Left hindlimb (tissue), 1 donor: ENCODE data around the gene FBXL7.

Experiments used
- DNase-seq: peaks from one replicate; pipeline ENCODE4 v3.0.0-alpha.2; 2018

The FBXL7 gene

DNA sequence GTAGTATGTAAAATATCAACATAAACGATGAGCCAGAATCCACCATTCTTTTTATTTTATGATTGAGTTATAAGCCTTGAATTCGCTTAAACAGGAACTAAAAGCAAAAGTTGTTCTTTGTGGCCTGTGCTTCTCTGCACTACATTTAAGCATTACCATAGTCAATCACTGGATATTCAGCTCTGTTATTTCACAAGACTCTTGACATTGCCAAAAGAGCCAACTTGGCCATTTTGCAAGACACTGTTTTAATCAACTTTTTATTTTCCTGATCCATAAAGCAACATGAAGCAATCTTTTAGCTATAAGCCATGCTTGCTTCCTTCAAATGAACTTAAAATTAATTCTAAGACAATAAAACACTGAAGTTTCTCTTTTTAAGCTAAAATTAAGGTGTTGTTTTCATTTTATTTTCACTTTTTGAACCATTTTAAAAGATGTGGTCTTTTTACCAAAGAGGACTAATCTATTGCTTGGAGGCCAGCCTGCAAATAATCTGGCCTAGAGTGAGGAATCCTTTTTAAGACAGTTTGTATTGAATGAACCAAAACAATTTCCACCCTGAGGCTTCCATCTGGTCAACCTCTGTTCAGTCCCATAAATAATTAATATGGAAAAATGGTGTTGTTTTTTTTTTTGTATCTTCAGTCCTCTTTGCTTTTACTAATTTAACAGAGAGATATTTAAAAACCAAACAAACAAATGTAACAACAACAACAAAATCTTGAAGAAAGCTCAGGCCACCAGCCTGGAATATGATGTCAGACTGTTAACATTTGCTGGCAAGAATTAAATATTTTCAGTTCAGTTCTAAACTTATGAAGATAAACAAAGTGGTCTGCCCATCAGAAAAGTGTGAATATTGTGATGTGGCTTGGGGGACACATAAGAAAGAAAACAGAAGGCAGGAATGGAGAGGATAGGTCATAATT lies 405.2 kb downstream of the FBXL7 start:
- DNase-seq: no peak

DNA sequence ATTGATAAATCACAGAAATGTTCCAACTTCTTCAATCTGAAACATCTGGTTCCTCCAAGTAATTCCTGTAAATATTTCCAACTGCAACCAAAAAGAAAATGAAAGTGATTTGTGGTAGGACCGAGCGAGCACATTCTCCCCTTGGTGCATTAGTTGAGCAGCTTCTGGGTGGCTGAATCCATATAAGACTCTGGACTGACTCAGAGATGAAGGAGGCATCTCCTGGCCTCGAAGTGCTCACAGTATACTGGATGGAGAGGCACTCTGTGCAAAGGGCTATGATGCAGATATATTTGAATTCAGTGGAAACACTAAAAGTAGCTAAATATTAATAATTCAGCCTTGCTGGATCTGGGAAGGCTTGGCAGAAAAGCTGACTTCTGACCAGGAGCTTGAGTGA lies 414.7 kb downstream of the FBXL7 start:
- DNase-seq: no peak

DNA sequence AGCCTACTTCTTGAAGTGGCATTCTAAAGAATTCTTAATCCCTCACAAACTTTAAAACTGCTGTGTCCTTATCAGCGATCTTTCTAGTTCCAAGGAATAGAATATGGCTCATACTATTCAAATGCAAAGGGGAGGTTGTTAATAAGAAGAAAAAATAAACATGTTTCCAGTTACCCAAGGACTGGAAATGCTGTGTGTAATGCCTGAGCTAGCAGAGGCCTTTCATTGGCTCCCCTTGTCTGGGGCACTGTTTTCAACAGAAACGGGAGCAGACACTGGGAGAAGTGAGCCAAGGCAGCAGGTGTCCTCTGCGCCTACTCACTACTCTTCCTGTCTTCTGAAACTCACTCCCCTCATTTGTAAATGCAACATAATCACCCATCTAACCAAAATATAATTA lies 426.6 kb downstream of the FBXL7 start:
- DNase-seq: no peak

DNA sequence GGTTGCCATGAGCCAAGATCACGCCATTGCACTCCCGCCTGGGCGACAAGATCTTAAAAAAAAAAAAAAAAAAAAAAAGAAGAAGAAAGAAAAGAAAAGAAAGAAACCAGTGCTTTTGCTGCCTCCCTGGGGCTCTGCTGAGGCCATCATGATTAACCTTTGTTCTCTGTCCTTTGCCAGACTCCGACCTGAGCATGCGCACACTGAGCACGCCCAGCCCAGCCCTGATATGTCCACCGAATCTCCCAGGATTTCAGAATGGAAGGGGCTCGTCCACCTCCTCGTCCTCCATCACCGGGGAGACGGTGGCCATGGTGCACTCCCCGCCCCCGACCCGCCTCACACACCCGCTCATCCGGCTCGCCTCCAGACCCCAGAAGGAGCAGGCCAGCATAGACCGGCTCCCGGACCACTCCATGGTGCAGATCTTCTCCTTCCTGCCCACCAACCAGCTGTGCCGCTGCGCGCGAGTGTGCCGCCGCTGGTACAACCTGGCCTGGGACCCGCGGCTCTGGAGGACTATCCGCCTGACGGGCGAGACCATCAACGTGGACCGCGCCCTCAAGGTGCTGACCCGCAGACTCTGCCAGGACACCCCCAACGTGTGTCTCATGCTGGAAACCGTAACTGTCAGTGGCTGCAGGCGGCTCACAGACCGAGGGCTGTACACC lies 427.9 kb downstream of the FBXL7 start:
- DNase-seq: no peak

DNA sequence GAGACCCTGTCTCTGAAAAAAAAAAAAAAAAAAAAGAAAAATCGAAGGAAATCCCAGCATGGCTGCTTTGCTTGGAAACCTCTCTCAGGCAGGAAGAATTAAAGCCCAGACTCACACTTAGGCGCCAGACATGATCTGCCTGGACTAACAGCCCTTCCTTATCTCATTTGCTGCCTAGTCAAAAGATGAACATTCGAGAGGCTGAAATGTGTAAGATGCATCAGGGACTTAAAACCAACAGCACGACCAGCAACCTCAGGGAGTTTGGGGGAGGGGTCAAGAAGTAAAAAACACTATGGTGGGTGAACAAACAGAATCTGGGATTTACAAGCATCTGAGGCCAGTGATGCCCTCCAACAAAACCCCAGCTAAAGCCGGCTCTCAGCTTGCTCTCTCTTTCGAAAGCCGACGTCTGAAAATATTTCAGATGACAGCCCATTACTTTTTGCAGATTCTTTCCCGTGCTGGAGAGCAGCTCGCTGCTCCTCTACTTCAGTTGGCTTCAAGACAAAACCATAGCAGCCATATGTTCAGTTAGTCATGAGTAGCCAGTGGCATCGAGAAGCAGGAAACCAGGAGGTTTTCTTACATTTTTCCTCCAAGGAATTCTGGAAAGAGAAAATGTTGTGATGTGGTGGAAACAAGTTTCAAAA lies 429.8 kb downstream of the FBXL7 start:
- no peak for DNase-seq

DNA sequence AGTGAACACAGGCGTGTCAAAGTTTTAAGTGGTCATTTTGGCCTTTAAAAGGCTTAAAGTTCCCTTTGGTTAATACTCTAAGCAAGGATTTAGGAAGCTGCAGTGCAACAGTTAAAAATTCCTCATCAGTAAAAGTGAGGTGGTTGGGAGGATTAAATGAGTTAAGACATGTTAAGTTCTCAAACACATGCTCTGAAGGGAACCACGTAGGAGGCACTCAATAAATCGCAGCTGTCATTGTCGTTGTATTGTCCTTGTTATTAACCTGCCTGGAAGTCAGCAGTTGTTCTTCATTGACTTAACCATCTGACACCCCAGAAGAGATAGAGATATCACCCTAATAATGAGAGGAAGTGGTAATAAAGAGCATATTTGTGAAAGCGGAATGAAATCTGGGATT lies 432.1 kb downstream of the FBXL7 start:
- no peak for DNase-seq

DNA sequence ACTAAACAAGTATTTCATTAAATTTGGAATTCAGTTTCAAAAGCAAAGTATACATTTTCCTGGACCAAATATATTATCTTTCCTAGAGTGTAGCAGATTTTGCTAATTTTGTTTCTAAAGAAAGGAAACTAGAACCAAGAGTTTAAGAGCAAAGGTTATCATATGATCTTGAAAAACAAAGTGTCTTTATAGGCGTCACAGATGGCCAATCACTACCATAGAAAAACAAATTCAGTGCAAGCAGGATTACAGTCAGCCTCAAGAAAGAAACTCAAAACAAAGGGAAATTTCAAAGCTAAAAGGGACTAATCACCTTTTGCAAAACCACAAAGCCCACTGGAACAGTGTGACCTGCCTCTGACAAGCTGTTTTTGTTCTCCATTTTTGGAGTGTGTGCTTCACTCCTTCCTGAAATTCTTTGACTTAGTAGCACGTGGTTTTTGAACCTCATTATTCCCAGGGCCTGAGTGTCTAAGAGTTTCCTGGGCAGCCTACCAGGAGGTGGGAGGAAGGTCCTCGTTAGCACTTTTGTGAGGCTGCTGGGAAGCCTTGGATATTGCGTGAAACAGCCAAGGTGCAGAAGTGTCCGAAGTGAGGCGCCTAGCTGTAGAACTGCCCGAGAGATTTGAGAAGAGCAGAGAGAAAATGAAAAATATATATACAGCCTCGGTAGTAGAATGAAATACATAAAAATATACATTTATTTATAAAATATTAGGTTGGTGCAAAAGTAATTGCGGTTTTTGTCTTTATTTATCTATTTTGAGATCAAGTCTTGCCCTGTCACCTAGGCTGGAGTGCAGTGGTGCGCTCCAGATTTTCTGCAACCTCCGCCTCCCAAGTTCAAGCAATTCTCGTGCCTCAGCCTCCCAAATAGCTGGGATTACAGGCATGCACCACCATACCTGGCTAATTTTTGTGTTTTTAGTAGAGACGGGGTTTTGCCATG lies 433.6 kb downstream of the FBXL7 start:
- no peak for DNase-seq

DNA sequence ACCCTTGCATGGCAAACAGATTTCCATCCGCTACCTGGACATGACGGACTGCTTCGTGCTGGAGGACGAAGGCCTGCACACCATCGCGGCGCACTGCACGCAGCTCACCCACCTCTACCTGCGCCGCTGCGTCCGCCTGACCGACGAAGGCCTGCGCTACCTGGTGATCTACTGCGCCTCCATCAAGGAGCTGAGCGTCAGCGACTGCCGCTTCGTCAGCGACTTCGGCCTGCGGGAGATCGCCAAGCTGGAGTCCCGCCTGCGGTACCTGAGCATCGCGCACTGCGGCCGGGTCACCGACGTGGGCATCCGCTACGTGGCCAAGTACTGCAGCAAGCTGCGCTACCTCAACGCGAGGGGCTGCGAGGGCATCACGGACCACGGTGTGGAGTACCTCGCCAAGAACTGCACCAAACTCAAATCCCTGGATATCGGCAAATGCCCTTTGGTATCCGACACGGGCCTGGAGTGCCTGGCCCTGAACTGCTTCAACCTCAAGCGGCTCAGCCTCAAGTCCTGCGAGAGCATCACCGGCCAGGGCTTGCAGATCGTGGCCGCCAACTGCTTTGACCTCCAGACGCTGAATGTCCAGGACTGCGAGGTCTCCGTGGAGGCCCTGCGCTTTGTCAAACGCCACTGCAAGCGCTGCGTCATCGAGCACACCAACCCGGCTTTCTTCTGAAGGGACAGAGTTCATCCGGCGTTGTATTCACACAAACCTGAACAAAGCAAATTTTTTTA lies 436.7 kb downstream of the FBXL7 start:
- no peak for DNase-seq

DNA sequence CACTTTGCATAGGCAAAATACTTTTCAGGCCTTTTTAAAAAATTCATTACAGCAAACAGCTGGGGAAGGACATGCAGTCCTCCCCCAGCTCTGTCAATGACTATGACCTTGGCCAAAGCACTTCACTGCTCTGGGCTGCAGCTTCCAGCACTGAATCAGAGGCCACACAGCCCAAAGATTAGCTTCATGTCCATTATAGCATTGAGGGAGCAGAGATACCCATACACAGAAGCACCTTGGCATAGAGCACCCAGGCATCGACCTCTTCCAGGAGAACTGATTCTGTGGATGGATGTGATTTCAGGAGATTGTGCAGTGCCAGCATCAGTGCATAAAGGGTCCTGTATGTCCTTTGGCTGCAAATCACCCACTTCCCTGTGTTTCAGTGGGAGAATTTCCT lies 437.7 kb downstream of the FBXL7 start:
- no peak for DNase-seq

DNA sequence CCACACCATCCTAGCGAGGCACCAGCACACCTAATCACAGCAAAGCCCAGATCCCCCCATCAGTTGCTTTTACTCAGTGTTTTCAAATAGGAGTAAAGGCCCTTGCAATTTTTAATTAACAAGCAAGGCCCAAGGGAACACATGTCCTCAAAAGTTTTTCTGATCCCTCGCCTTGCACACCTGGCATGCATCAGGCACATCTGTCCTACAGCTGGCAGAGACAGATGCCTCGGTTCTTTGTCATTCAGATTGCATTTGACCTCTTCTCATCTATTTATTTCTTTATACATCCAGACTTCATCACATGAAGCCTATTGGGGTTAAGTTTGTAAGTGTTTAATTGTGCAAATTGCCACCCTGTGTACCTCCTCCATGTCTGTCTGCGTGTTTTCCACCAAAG lies 438.2 kb downstream of the FBXL7 start:
- no peak for DNase-seq

DNA sequence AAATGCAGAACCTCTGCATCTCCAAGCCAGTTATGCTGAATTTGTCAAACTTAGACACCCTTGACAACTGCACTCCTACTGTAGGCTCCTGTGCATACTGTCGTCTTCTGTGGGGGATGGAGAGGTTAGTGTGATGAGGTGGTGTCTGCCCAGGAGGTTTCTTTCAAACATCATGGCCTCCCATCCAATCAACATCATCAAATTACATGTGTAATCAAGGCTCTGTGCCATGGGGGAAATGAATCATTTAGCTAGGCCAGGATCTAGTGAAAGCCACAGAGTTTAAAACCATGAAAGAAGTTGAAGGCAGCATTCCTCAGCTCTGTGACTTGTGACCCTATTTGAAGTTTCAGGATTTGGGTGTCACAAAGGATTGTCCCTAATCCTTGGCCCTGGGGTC lies 439.0 kb downstream of the FBXL7 start:
- no peak for DNase-seq

DNA sequence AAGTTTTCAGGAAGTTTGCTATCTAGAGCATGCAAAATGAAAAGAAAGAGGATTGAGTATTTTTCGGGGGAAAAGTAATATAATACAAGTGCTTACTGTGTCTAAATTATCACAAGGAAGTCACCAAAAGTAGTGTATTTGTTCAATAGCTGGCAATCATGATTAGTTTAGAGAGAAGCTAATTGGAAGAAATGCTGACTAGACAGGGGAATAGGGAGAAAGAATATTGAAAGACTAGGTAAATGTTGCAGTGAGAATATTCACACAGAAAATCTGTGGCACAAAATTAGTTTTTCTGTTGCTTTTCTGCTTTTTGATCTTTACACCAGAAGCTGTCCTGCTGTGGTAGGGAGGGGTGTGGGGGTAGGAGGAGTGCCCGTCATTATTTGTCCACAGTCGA lies 440.9 kb downstream of the FBXL7 start:
- DNase-seq: no peak

DNA sequence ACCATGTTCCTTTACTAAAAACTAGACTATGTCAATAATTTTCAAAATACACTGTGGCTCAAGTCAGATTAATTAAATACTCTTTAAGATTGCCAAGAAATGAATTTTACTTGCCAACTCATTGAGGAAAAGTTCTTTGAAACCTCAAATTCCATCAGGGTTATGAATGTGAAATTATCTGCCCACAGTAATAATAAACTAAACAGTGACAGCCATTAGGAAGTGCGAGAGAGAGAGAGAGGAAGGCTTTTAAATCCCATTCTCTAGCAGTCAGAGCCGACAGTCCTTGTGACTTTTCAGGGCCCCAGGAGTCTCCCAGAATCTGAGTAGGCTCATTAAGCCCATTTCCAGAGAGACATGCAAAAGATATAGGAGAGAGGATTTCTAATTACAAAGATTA lies 443.5 kb downstream of the FBXL7 start:
- DNase-seq: no peak

DNA sequence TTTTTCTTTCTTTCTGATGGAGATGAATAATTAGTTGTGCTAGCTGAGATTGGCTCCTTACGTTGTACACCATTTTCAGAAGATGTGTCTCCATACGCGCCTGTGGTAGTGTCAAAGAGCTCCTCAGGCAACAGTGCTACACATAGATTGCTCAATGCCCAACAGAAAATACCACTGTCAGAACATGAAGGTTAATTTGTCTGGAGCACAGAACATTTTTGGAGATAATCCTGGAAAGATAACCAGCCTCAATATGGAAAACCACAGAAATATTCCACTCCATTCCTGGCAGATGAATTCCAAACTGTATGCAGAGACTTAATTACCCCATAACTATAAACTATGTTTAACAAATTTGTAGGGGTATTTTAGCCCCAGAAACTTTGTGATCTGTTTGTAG lies 446.0 kb downstream of the FBXL7 start:
- no peak for DNase-seq

DNA sequence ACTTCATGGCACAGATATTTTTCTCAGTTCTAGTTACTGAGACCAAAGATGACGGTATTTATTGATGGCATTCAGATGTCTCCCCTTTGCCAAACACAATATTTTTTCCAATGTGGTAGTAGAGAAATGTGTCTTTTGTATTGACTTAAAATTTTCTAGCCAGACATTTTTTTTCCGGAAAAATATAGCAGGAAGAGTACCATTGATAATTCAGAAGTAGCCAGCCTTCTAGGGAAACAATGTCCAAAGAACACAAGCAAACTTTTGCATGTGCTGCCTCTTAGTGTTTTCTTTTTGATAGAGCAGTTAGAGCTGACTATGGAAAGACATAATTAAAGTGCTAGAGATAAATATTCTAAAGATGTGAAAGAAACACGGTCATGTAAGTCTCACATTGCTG lies 448.2 kb downstream of the FBXL7 start:
- no peak for DNase-seq

DNA sequence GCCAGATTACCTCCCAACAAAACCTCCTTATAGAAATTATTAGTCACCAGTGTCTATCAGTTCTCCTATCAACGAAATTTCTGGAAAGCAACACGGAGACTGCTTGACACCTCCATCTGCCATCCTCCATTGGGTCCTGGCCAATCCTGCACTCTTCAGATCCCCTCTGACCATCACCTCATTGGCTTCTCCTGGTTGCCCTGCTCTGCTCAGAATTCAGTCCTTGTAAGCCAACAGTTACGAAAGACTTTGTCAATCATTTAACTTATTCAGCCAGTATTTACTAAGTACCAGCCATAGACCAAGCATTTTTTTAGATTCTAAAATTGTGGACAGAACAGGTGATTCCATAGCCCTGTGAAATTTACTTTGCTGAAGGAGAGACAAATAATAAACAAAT lies 451.1 kb downstream of the FBXL7 start:
- DNase-seq: no peak

DNA sequence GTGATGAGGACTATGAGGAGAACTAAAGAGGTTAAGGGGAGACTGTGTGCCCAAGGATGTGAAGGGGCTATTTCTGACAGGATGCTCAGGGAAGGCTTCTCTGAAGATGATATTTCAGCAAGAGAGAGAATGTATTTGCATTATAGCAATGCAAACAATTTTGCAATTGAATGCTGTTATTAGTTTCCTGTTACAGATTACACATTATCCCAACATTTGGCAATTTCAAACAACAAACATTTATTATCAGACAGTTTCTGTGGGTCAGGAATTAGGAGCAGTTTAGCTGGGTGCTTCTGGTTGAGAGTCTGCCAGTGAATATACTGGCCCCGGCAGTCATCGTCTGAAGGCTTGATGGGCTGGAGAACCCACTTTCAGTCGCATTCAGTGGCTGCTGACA lies 451.6 kb downstream of the FBXL7 start:
- DNase-seq: no peak

DNA sequence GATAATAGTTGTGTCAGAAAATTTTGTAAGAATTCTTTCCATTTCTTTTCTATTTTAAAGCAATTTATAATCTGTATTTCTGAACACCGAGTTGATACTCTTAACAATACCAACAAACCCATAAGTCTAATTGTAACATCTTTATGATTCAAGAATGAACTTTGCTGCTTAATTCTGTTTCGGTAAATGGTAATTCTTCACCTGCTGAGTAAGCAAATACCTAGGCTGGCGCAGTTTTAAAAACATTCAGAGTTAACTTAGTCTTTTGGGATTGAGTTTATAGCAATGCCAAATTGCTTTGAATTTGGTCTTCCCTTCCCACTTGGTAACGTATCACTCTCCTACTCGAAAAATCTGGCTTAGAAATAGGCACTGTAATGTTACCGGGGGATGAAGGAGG lies 456.6 kb downstream of the FBXL7 start:
- no peak for DNase-seq

DNA sequence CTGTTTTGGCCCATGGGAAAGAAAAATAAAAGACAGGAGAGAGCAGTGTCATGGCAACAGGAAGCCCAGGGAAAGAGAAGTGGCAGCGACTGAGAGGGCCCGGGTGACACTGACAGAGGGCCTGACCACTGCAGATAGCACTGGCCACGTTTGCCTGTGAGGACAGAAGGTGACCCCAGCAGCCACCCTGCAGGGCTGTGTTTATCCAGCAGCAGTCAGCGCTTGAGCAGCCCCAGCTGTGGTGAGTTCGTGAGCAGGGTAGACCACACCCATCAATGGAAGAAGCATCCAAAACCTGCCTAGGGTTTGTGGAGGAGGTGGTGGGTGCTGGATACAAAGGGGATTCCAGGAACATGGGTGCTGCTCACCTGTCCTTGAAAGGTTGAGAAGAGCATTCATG lies 457.1 kb downstream of the FBXL7 start:
- no peak for DNase-seq

DNA sequence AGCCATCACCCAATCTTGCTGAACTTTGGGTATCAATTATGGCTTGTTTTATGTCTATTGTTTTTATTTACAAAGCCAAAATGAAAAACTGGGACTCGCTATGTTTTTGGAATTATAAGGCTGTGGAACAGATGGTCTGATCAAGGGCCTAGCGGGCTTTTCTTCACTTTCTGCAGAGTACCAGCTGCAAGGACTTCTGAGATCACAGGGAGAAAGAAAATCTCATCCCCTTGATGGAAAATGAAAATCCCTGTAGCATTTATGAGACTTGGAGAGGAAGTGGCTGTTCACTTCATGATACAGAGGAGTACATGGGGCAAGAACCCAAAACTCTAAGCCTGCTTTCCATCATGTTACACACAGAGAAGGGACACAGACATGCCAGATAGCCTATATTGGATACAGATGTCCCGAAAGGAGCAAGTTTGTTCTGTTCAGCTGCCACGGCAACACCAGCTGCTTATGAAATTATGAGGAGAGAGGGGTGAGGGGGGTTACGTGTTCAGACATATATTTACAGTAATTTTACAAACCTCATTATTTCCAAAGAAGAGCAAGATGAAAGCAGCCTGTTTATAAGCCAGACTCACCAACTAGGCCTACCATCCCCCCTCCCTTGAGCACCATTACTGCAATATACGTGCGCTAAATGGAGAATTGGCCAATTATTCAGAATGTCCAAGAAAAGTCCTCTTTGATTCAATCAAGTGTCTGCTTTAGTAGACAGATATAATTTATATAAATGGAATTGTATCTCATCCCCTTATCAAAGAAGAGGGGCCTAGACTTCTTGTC lies 459.6 kb downstream of the FBXL7 start:
- peak; percentile 76 for DNase-seq

DNA sequence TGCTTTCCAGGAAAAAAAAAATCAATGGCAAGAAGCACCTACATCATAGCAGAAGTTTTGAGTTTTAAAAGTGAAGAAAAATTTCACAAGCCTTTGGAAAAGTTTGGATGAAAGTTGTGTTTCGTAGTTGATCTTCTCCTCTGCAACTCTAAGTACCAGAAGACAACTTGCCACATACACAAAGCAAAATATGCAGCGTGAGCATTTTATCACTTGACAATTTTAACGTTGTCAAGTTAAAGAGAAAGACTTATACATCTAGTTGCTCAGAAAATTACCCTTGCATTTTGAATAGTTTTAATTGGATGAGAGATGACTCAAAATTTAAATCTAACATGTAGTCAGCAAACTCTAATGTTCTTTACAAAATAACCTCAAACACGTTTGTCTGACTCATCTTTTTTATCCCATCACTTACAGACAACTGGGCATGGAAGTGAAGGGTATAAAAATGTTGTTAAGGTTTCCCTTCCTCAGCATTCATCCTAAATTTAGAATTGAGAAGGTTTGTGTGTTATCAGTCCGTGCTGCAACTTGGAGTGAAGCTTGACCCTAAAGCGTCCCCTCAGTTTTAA lies 466.2 kb downstream of the FBXL7 start:
- DNase-seq: no peak
